Activated CD4-positive, alpha-beta T cell treated with anti-CD3 and anti-CD28 coated beads for 36 hours (primary cell): ENCODE measurements around the gene PEX26. TPM values are rescaled to one million over a fixed set of nuclear protein-coding genes. Genes with fewer than 3 reads are reported as not detected.
"Not testable (repeated sequence)": the region's sequence is repeated elsewhere in the genome, so short reads cannot be mapped to it uniquely, and the experiment has no call there.

Experiments
- ATAC-seq: fragments of 200-7000 bp; cut with Tn5 transposase; one replicate; pipeline ENCODE4 v1.10.0; 2021; ENCODE audit warnings: mild to moderate bottlenecking, moderate library complexity
- CTCF ChIA-PET: fragments of 350-600 bp; sonication (Branson Sonifier 250); formaldehyde crosslinking; loops from one replicate; lab custom pipeline; 2021; ENCODE audit warnings: antibody characterized with exemption; lab: Charles Lee
- POLR2A ChIA-PET: fragments of 350-600 bp; sonication (Branson Sonifier 250); formaldehyde crosslinking; loops from one replicate; lab custom pipeline; 2021; ENCODE audit warnings: antibody characterized with exemption, inconsistent platforms; lab: Charles Lee
- DNase-seq: peaks from one replicate; pipeline ENCODE4 v3.0.0-alpha.2; 2020
- H3K27ac Mint-ChIP-seq: one replicate; pipeline ENCODE4 v1.8.0; 2021; ENCODE audit warnings: mixed read lengths
- H3K27me3 Mint-ChIP-seq: one replicate; pipeline ENCODE4 v1.8.0; 2021; ENCODE audit warnings: mixed read lengths
- H3K36me3 Mint-ChIP-seq: one replicate; pipeline ENCODE4 v1.8.0; 2021; ENCODE audit warnings: low read depth, mixed read lengths
- H3K4me1 Mint-ChIP-seq: one replicate; pipeline ENCODE4 v1.8.0; 2021; ENCODE audit warnings: mixed read lengths
- H3K4me3 Mint-ChIP-seq: one replicate; pipeline ENCODE4 v1.8.0; 2021; ENCODE audit warnings: mild to moderate bottlenecking, moderate library complexity, mixed read lengths
- H3K9me3 Mint-ChIP-seq: one replicate; pipeline ENCODE4 v1.8.0; 2021; ENCODE audit warnings: low read depth, mixed read lengths
- intact Hi-C, 2 experiments: fragments of 100-400 bp; cut with DNase I in 1 of 2; cut with micrococcal nuclease in 1 of 2; formaldehyde crosslinking; loops; one replicate each; pipeline versions ENCODE4 v1.14.2 to v1.15.1; 2022 to 2024; cut with DNase I, micrococcal nuclease
- total RNA-seq, 2 experiments: library from RNA; stranded (reverse); gene quantifications; one replicate each; pipeline ENCODE4 v1.2.3, GENCODE V29; 2021

PEX26 gene
- total RNA-seq, 2 experiments from 2014 or later: 50.7 to 58.0 TPM

DNA sequence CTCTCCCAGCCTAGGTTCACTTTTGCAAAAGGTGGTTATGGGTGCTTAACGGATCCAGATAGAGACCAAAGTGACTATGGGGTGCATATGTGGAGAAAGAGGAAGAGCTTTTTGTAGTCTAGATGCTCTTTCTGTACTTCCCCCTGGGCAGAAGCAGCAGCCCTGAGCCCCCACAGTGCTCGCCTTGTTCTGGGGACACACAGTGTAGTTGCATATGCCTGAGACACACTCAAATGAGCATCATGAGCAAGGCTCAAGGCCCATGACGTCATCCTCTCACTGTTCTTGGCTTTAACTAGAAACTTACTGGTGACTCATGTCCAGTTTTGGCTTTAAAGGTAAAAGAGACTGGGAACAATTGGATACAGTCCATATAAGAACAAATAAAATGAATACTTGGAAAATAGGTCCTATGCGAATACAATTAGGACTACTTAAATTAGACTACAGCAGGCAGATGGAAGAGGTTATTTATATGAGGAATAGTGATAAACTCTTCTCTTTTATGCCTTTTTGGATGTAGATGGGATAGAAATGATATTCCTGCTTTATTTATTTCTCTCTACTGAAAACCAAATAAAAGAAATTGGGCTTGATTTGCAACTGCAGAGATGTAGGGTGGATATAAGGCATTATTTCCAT, 20.1 kb upstream of the PEX26 start:
- no peak overlapping the region for H3K27ac Mint-ChIP-seq
- H3K36me3 Mint-ChIP-seq: no peaks in the 10 kb centered on the region
- ATAC-seq (no peak), DNase-seq (no peak)
- CTCF ChIA-PET: interaction anchor here (1.1 to 1.5 kb wide), 3 partner anchors 12 to 29 kb away, joined by 3 to 6 read pairs (median 4); no protein-coding TSS in a partner anchor
- POLR2A ChIA-PET: no interaction called here
- H3K9me3 Mint-ChIP-seq: no peaks in the 10 kb centered on the region
- H3K27me3 Mint-ChIP-seq: peaks cover 8% of the 10 kb centered on the region
- intact Hi-C loops: no loop called here
- H3K4me1 Mint-ChIP-seq: no peaks in the 10 kb centered on the region
- H3K4me3 Mint-ChIP-seq: no peak overlapping the region

DNA sequence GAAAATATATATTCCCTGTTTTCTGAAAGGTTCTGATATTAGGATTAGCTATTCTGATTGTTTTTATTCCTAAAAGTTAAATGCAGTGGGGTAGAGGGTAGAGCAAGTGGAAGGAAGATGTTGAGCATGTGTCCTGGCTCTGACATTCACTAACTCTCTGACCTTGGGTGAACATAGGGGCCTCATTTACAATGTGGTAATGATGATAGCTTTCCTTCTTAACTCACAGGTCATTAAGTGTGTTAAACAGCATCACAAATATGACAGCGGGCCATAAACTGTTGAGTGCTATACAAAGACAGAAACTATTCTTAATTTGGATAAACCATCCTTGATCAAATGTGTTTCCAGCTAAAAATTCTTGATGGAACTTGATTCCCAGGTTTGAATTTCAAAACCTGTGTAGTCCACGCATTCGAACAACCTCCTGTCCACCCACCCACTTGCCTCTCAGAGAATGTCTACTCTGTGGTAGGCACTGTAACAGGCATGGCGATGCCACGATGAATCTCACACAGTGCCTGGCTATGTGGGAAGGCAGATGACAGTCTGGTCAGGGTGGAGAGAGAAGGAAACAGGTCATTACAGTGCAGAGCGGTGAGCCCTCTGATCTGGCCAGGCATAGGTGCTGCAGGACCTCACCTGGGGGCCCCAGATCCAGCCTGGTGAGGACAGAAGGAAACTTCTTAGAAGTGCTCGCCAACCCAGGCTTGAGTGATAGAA, 19.3 kb upstream of the PEX26 start:
- POLR2A ChIA-PET: no interaction called here
- Mint-ChIP-seq H3K36me3 (no peaks in the 10 kb centered on the region), H3K4me3 (no peak overlapping the region), H3K4me1 (no peaks in the 10 kb centered on the region), H3K27ac (no peak overlapping the region), H3K9me3 (no peaks in the 10 kb centered on the region), H3K27me3 (peaks cover 8% of the 10 kb centered on the region)
- no peak for DNase-seq
- intact Hi-C loops: no loop called here
- CTCF ChIA-PET: interaction anchor here (1.5 kb wide), 2 partner anchors 18 to 30 kb away, joined by 4 to 6 read pairs; no protein-coding TSS in a partner anchor
- ATAC-seq: no peak

DNA sequence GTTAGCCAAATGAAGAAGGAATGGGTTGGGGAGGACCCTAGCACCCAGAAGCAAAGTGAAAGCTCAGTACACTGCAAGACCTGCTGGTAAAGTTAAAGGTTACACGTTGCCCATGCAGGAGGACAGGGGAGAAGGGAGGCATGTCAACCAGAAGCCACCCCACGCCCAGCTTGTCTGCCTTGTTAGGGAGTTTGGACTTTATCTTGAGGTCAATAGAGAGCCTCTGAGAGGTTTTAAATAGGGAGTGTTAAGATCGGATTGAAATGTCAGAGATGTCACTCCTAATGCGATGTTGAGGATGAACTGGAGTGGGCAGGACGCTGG, 18.7 kb upstream of the PEX26 start:
- Mint-ChIP-seq H3K9me3 (no peaks in the 10 kb centered on the region), H3K4me3 (no peak overlapping the region), H3K27me3 (peaks cover 8% of the 10 kb centered on the region), H3K36me3 (no peaks in the 10 kb centered on the region), H3K4me1 (no peaks in the 10 kb centered on the region), H3K27ac (no peak overlapping the region)
- POLR2A ChIA-PET: no interaction called here
- no peak for DNase-seq
- CTCF ChIA-PET: interaction anchor here (1.5 kb wide), 2 partner anchors 18 to 31 kb away, joined by 4 to 6 read pairs; no protein-coding TSS in a partner anchor
- ATAC-seq: no peak
- intact Hi-C loops: no loop called here

DNA sequence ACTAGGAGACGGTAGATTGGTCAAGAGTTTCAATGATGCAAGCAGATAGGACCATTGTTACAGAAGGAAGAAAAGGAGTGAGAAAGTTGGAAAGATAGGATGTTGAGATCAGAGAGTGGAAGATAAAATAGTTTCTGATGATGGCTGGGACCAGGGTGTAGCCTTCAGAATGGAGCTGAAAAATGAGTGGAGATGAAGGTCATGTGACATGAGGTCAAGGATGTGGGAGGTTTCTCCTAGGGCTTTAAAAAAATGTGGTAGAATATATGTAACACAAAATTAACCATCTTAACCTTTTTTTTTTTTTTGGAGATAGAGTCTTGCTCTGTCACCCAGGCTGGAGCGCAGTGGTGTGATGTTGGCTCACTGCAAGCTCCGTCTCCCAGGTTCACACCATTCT, 18.3 kb upstream of the PEX26 start:
- no peak overlapping the region for H3K27ac Mint-ChIP-seq
- CTCF ChIA-PET: no interaction called here
- ATAC-seq: no peak

DNA sequence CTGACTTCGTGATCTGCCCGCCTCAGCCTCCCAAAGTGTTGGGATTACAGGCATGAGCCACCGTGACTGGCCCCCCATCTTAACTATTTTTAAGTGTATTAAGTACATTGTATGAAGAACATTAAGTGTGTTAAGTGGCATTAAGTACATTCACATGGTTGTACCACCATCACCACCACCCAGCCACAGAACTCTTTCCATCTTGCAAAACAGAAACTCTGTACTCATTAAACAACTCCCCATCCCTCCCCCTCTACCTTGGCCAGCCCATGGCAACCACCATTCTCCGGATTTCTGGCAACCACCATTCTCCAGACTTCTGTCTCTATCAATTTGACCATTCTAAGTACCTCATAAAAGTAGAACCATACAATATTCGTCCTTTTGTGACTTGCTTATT, 17.8 kb upstream of the PEX26 start:
- Mint-ChIP-seq H3K27me3 (peaks cover 15% of the 10 kb centered on the region), H3K4me3 (no peak overlapping the region), H3K36me3 (no peaks in the 10 kb centered on the region), H3K4me1 (no peaks in the 10 kb centered on the region), H3K9me3 (no peaks in the 10 kb centered on the region), H3K27ac (no peak overlapping the region)
- DNase-seq (no peak), ATAC-seq (no peak)
- intact Hi-C loops: no loop called here
- ChIA-PET POLR2A (no interaction called here), CTCF (no interaction called here)

More for the DNA sequence above, 18.3 kb upstream of the PEX26 start:
- Mint-ChIP-seq H3K4me1 (no peaks in the 10 kb centered on the region), H3K4me3 (no peak overlapping the region), H3K9me3 (no peaks in the 10 kb centered on the region), H3K27me3 (peaks cover 10% of the 10 kb centered on the region), H3K36me3 (no peaks in the 10 kb centered on the region)
- intact Hi-C loops: no loop called here
- no peak for DNase-seq
- POLR2A ChIA-PET: no interaction called here

DNA sequence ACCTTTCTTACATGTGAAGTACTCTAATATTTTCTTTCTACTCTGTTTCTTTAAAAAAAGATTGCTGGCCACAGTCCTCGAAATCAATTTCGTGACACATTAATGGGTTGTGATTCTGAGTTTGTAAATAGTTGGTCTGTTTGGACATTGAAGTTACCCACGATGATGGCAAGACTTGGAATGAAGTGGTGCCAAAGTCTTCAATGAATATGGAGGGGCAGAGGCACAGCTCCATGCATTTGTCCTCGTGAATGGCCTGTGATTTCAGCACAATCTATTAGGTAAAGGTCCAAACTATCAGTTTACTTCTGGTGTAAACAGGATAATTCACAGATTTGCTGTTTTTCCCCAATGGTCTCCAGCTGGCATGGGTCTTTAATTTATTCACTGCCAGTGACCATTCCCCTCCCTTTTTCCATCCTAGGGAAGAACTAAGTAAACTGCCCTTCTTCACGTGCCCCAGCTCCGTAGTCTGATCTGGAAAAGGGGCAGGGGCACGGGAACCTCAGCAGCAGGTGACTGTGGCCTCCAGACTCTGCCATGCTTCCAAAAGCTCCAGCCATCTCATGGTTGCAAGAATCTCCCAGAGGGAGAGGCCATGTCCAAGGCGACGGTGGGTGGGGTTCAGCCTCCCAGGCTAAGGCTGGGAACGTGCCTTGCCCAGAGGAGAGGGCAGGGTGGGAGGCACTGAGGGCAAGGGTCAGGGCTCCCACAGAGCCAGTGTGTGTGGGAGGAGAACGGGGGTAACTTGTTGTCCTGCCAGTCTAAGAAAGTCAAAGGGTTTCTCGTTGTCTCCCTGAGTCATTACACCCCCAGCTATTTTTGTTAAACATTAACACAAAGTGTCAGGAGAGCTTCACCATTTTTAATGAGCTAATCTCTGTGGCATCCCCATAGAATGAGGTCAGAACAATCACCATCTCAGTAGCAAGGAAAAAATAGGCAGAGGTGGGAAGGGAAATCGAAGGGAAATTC, 16.9 kb upstream of the PEX26 start:
- Mint-ChIP-seq H3K9me3 (no peaks in the 10 kb centered on the region), H3K4me1 (no peaks in the 10 kb centered on the region), H3K27me3 (peaks cover 23% of the 10 kb centered on the region), H3K36me3 (no peaks in the 10 kb centered on the region), H3K4me3 (no peak overlapping the region), H3K27ac (no peak overlapping the region)
- intact Hi-C loops: no loop called here
- ATAC-seq: no peak
- ChIA-PET CTCF (interaction anchor here (0.5 kb wide), 1 partner anchor 164 kb away, joined by 3 read pairs; no protein-coding TSS in a partner anchor), POLR2A (no interaction called here)
- DNase-seq: no peak

DNA sequence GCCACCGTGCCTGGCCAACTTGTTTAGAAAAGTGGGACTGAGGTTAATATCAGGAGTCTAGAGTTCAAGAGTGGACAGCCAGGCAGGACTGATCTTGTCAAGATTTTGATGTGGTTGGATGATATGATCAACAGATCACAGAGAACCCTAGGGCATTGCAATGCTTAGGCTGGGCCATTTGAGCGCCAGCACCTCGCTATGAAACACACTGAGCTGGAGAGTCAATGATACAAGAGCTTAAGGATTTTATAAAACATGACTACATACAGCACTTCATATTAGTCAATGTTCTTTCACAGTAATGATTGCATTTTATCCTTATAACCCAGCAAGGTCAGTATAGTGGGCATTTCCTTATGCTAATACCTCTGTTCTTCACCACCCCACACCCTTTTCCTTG, 15.4 kb upstream of the PEX26 start:
- no peak for DNase-seq
- no peak overlapping the region for H3K27ac Mint-ChIP-seq
- CTCF ChIA-PET: interaction anchor here (0.6 to 1.0 kb wide), 2 partner anchors 89 to 232 kb away, joined by 3 read pairs; no protein-coding TSS in a partner anchor
- H3K9me3 Mint-ChIP-seq: no peaks in the 10 kb centered on the region
- ATAC-seq: no peak
- peaks cover 35% of the 10 kb centered on the region for H3K27me3 Mint-ChIP-seq
- H3K4me1 Mint-ChIP-seq: no peaks in the 10 kb centered on the region
- POLR2A ChIA-PET: no interaction called here
- intact Hi-C loops: no loop called here
- no peak overlapping the region for H3K4me3 Mint-ChIP-seq
- no peaks in the 10 kb centered on the region for H3K36me3 Mint-ChIP-seq

DNA sequence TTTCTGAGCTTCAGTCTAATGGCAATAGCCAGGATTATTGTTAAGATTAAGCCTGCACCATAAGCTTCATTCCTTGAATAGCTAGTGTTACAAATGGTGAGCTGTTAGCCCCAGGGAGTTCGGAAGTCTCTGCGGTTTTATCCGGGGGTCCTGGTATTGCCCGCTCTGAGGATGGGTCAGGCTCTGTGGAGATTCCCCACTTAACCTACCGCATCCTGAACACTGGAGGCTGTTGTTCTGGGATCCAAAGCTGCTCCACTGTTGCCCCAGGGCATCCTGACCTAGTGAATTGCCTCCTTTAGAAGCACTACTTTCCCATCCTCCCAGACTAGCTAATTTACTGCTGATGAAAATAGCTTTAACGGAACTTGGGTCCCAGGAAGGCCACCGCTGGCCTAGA, 14.5 kb upstream of the PEX26 start:
- H3K4me1 Mint-ChIP-seq: no peaks in the 10 kb centered on the region
- ChIA-PET POLR2A (no interaction called here), CTCF (interaction anchor here (0.6 to 1.0 kb wide), 4 partner anchors 38 to 233 kb away, joined by 3 to 4 read pairs (median 3); no protein-coding TSS in a partner anchor)
- H3K9me3 Mint-ChIP-seq: no peaks in the 10 kb centered on the region
- DNase-seq: no peak
- intact Hi-C loops: no loop called here
- H3K4me3 Mint-ChIP-seq: no peak overlapping the region
- H3K27me3 Mint-ChIP-seq: peaks cover 39% of the 10 kb centered on the region
- no peak overlapping the region for H3K27ac Mint-ChIP-seq
- ATAC-seq: no peak
- no peaks in the 10 kb centered on the region for H3K36me3 Mint-ChIP-seq

DNA sequence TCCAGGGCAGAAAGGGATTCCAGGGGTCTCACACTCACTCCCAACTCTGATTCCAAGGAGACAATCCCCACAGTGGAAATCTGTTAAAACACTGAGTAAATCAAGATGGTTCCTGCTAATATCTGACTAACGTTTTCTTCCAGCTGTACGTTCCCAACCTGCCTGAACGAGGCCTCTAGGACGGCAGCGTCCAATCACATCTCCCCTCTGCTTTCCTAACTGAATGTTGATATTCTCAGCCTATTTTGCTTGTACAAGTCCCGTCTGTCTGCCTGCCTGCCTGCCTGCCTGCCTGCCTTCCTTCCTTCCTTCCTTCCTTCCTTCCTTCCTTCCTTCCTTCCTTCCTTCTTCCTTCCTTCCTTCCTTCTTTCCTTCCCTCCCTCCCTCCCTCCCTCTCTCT, 14.1 kb upstream of the PEX26 start:
- H3K9me3 Mint-ChIP-seq, H3K36me3 Mint-ChIP-seq, POLR2A ChIA-PET, intact Hi-C loops, H3K4me3 Mint-ChIP-seq, DNase-seq, H3K27ac Mint-ChIP-seq, ATAC-seq, H3K4me1 Mint-ChIP-seq: not testable (repeated sequence)
- peaks cover 39% of the 10 kb centered on the region for H3K27me3 Mint-ChIP-seq
- CTCF ChIA-PET: interaction anchor here (0.6 to 1.0 kb wide), 2 partner anchors 38 to 100 kb away, joined by 3 to 4 read pairs; no protein-coding TSS in a partner anchor

DNA sequence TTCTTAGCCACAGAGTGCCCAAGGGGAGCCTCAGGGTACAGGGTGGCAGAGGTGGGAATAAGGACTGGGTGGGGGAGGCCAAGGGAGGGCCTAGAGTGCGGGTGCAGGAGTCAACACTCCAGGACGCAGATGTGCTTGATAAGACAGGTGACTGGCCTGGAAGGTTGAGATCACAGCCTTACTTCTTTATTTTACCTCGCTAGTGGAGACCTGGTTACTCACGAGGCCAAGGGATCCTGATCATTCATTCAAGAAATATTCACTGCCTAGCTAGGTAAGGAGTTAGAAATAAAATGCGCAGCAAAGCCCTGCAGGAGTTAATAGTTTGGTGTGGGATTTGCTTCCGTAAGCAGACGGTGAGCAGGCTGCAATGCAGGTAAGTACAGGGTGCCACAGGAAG, 13.2 kb upstream of the PEX26 start:
- DNase-seq: no peak
- ATAC-seq: no peak
- Mint-ChIP-seq H3K36me3 (no peaks in the 10 kb centered on the region), H3K27ac (no peak overlapping the region), H3K9me3 (no peaks in the 10 kb centered on the region), H3K4me1 (no peaks in the 10 kb centered on the region), H3K27me3 (peaks cover 36% of the 10 kb centered on the region), H3K4me3 (no peak overlapping the region)
- POLR2A ChIA-PET: no interaction called here
- intact Hi-C loops: no loop called here
- CTCF ChIA-PET: interaction anchor here (0.7 to 0.8 kb wide), 2 partner anchors 36 to 38 kb away, joined by 3 to 4 read pairs; no protein-coding TSS in a partner anchor

DNA sequence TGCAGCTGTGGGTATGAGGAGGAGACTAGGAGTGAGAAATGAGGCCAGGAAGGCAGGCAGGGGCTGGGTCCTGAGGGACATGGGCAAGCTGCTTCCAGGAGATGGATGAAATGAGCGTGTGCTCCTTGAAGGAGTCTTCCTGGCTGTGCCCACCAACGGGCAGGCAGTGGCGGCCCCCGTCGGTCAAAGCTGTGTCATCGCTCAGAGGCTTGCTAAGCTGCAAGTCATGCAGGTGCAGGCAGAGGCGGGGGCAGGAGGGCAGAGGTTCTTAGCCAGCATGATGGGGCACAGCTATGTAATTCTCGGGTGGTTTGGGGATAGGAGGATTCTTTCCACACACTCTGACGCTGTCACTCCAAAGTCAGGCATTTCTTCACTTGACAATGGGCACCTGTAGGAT, 12.5 kb upstream of the PEX26 start:
- Mint-ChIP-seq H3K27me3 (peaks cover 32% of the 10 kb centered on the region), H3K4me1 (no peaks in the 10 kb centered on the region)
- no peak for ATAC-seq

More for the DNA sequence above, 12.5 kb upstream of the PEX26 start:
- intact Hi-C loops: no loop called here
- Mint-ChIP-seq H3K4me3 (no peak overlapping the region), H3K9me3 (no peaks in the 10 kb centered on the region), H3K36me3 (no peaks in the 10 kb centered on the region), H3K27ac (no peak overlapping the region)
- POLR2A ChIA-PET: no interaction called here
- DNase-seq: no peak
- CTCF ChIA-PET: interaction anchor here (0.6 to 1.1 kb wide), 4 partner anchors 10 to 85 kb away, joined by 3 to 6 read pairs (median 3); no protein-coding TSS in a partner anchor
